Activated T-cell treated with anti-CD3 and anti-CD28 coated beads, Interleukin-2, amount 50 U/mL, for 4 hours (primary cell): Measurements from ENCODE around the gene PNMT. TPM values are rescaled to one million over a fixed set of nuclear protein-coding genes. Genes with fewer than 3 reads are reported as not detected.

Source experiments
- ATAC-seq, 2 donors: fragments of 200-7000 bp; cut with Tn5 transposase; one replicate each; pipeline ENCODE4 v1.10.0; 2021
- DNase-seq: peaks from one replicate; pipeline ENCODE4 v3.0.0-alpha.2; 2020
- H3K27me3 Mint-ChIP-seq: one replicate; pipeline ENCODE4 v1.8.0; 2021; ENCODE audit warnings: low read depth, mixed read lengths
- H3K36me3 Mint-ChIP-seq: one replicate; pipeline ENCODE4 v1.8.0; 2022; ENCODE audit warnings: mixed read lengths; ENCODE audit not compliant: insufficient read depth
- H3K4me1 Mint-ChIP-seq: one replicate; pipeline ENCODE4 v1.8.0; 2021; ENCODE audit warnings: low read depth, mixed read lengths
- H3K4me3 Mint-ChIP-seq: one replicate; pipeline ENCODE4 v1.8.0; 2021; ENCODE audit warnings: mild to moderate bottlenecking, moderate library complexity, mixed read lengths
- H3K9me3 Mint-ChIP-seq: one replicate; pipeline ENCODE4 v1.8.0; 2021; ENCODE audit warnings: mixed read lengths
- total RNA-seq, 3 donors: library from RNA; stranded (reverse); gene quantifications; one replicate each; pipeline ENCODE4 v1.2.1, GENCODE V29; 2021

Gene PNMT
- total RNA-seq, 3 donors from 2014 or later = not detected

DNA sequence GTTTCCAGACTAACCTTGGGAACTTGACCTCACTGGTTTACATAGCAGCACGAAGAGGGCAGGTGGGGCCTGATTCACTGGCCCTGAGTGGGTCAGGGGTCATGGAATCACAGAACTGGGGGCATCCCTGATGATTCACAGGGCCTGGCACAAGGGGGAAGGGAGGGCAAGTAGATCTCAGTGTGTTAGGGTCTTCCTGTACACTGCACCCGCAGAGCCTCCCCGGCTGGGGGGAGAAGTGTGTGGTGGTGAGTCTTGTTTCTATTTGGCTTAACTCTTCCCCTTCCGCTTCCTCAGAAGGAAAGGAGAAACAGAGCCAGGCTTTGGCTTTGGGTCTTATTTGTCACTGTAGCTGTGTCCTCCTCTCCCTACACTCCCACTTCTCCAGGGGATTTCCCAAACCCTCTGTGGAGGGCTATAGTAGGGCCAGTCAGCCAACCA lies 27.6 kb upstream of the PNMT start:
- Mint-ChIP-seq H3K9me3 (no peaks in the 10 kb centered on the region), H3K36me3 (peaks cover 2% of the 10 kb centered on the region), H3K27me3 (no peaks in the 10 kb centered on the region), H3K4me1 (peaks cover 74% of the 10 kb centered on the region), H3K4me3 (no peak overlapping the region)
- no peak for DNase-seq
- ATAC-seq = no peak

DNA sequence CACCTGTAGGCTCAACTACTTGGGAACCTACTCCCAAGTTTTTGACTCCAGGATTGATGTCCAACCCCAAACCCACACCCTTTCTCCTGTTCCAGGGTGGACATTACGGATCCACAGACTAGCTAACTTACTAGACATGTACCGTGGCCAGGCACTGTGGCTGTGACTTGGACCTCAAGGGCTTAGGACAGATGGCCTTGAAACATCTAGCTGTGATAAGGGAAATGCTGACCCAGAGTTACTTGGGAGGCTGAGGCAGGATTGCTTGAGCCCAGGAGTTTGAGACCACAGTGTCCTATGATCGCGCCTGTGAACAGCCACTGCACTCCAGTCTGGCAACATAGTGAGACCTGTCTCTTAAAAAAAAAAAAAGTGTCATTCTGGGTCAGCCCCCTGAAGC lies 27.2 kb upstream of the PNMT start:
- DNase-seq (no peak), ATAC-seq (no peak)
- Mint-ChIP-seq H3K4me1 (peaks cover 74% of the 10 kb centered on the region), H3K9me3 (no peaks in the 10 kb centered on the region), H3K27me3 (no peaks in the 10 kb centered on the region), H3K36me3 (peaks cover 2% of the 10 kb centered on the region), H3K4me3 (no peak overlapping the region)

DNA sequence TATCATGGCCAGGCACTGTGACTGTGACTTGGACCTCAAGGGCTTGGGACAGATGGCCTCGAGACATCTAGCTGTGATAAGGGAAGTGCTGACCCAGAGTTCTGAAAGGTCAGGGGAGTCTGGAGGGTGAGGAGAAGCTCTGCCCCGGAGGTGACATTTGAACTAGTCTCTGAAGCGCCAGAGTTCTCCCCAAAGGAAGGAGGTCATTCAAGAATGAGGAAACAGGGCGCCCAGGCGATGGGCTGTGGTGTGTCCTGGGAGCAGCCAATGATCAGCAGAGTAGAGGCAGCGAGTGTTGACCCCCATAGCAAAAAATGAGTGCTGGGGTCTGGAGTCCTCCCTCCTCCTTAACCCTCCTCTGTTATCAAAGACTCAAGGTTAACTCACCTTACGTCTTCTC lies 26.4 kb upstream of the PNMT start:
- no peak for DNase-seq
- ATAC-seq = no peak
- peaks cover 70% of the 10 kb centered on the region for H3K4me1 Mint-ChIP-seq
- peaks cover 2% of the 10 kb centered on the region for H3K36me3 Mint-ChIP-seq
- no peak overlapping the region for H3K4me3 Mint-ChIP-seq
- H3K9me3 Mint-ChIP-seq = no peaks in the 10 kb centered on the region
- H3K27me3 Mint-ChIP-seq = no peaks in the 10 kb centered on the region

DNA sequence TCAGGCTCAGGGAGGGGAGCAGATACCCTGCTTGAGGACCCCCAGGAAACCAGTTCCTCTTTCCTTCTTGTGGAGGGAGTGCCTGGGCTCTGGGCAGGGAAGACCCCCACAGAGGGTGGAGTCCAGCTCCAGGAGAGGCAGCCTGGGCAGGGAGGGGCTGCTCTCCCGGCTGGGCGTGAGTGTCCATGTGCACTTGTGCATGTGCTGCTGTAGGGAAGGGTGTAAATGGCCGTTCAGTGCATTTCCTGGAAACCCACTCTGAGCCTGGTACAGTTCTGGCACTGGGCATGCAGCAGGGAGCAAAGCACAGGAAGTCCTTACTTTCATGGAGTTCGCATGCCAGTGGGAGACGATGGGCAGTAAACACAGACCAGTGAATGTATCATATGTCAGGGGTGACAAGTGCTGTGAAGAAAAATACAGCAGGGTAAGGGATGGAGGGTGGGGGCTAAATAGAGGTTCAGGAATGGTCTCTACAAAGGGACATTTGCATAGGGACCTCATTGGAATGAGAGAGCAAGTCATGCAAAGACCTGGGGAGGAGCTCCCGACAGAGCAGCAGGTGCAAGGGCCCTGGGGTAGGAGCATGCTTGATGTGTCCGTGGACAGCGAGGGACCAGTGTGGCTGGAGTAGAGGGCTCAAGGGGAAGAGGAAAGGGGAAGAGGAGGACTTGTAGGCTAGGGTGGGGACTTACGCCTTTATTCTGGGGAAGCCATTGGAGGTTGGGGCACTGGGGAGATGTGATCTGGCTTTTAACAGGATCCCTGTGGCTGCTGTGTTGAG lies 25.8 kb upstream of the PNMT start:
- DNase-seq = no peak
- no peaks in the 10 kb centered on the region for H3K9me3 Mint-ChIP-seq
- no peak overlapping the region for H3K4me3 Mint-ChIP-seq
- no peak for ATAC-seq
- H3K36me3 Mint-ChIP-seq = peaks cover 2% of the 10 kb centered on the region
- no peaks in the 10 kb centered on the region for H3K27me3 Mint-ChIP-seq
- H3K4me1 Mint-ChIP-seq = peaks cover 70% of the 10 kb centered on the region

DNA sequence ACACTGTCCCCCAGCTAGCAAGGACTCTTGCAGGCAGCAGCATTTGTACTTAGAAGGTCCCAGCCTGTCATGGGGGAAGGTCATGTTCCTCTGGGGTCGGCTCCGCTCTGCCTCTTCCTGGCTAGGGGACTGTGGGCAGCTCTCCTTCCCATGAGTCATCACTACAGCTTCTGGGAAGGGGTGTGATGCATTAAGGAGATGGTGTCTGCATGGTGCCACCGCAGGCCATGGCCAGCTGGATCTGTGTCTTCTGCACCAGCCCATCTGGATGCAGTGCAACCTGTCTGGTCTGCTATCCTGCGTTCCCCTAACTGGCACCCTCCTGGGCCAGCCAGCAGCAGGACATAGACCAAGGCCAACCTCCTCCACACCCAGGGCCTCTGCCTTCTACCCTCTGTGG lies 25.0 kb upstream of the PNMT start:
- H3K4me3 Mint-ChIP-seq = no peak overlapping the region
- H3K9me3 Mint-ChIP-seq = no peaks in the 10 kb centered on the region
- H3K4me1 Mint-ChIP-seq = peaks cover 64% of the 10 kb centered on the region
- no peaks in the 10 kb centered on the region for H3K36me3 Mint-ChIP-seq
- ATAC-seq = no peak
- no peak for DNase-seq
- no peaks in the 10 kb centered on the region for H3K27me3 Mint-ChIP-seq

DNA sequence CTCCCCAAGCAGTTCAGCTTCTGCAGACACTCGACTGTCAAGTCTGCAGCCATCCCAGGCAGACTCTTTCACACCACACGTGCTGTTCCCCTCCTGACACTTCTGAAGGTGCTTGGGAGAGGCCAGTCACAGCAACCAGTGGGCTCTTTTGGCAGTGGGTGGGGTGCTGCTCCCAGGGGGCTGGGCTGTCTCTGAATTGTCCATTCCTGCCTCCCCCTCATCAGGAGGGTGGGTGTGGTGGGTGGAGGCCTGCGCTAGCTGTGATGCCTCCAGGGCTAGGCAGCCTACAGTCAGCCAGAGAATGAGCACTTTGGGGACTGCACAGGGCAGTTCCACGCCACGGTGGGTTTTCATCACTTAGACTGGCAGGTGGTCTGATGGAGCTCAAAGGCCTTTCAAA lies 21.0 kb upstream of the PNMT start:
- DNase-seq (no peak), ATAC-seq (no peak)
- H3K4me3 Mint-ChIP-seq = no peak overlapping the region
- peaks cover 55% of the 10 kb centered on the region for H3K4me1 Mint-ChIP-seq
- peaks cover 9% of the 10 kb centered on the region for H3K36me3 Mint-ChIP-seq
- no peaks in the 10 kb centered on the region for H3K27me3 Mint-ChIP-seq
- H3K9me3 Mint-ChIP-seq = no peaks in the 10 kb centered on the region

DNA sequence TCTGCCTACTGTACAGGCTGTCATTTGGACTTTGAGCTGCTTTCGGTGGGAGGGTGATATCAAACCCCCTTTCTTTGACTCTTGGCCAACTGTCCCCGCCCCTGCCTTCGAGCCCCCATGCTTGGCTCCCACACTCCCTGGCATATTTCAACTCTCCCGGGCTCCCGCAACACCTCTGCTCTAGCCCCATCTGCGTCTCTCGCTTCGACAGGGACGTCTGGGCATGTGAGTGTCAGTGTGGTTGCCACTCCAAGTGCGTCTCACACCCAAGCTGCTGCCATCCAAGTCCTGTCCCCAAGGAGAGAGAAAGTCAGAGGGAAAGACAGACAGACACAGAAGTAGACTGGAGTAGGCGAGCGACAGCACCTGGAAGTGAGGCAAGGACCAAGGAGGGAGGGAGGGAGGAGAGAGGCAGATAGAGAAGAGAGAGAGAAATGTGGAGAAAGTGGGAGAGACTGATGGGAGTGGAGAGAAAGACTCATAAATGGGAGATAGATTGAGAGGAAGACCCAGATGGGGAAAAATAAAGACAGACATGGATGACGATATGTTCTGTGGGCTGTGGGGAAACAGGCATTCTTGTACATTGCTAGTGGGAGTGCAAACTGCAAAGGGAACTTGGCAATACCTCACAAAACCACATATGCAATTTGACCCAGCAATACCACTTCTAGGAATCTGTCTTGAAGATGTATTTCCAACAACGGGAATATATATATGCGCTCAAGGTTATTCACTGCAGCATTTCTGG lies 19.5 kb upstream of the PNMT start:
- H3K27me3 Mint-ChIP-seq = no peaks in the 10 kb centered on the region
- no peak overlapping the region for H3K4me3 Mint-ChIP-seq
- H3K9me3 Mint-ChIP-seq = no peaks in the 10 kb centered on the region
- H3K36me3 Mint-ChIP-seq = peaks cover 9% of the 10 kb centered on the region
- ATAC-seq (no peak), DNase-seq (no peak)
- H3K4me1 Mint-ChIP-seq = peaks cover 45% of the 10 kb centered on the region

DNA sequence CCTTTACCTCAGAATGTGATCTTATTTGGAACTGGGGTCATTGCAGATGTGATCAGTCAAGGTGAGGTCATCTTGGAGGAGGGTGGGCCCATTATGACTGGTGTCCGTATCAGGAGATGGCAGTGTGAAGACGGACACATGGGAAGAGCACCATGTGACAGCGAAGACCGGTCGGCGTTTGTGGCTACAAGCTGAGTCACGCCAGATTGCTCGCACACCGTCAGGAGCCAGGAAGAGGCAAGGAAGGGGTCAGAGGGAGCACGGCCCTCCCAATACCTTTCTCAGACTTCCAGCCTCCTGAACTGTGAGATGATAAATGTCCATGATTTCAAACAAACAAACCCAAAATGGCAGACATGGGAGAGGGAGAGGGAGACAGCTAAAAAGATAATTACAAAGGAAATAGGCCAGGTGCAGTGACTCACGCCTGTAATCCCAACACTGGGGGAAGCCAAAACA lies 18.1 kb upstream of the PNMT start:
- no peak for DNase-seq
- Mint-ChIP-seq H3K27me3 (no peaks in the 10 kb centered on the region), H3K36me3 (peaks cover 9% of the 10 kb centered on the region), H3K9me3 (no peaks in the 10 kb centered on the region), H3K4me3 (no peak overlapping the region), H3K4me1 (peaks cover 48% of the 10 kb centered on the region)
- ATAC-seq = no peak

DNA sequence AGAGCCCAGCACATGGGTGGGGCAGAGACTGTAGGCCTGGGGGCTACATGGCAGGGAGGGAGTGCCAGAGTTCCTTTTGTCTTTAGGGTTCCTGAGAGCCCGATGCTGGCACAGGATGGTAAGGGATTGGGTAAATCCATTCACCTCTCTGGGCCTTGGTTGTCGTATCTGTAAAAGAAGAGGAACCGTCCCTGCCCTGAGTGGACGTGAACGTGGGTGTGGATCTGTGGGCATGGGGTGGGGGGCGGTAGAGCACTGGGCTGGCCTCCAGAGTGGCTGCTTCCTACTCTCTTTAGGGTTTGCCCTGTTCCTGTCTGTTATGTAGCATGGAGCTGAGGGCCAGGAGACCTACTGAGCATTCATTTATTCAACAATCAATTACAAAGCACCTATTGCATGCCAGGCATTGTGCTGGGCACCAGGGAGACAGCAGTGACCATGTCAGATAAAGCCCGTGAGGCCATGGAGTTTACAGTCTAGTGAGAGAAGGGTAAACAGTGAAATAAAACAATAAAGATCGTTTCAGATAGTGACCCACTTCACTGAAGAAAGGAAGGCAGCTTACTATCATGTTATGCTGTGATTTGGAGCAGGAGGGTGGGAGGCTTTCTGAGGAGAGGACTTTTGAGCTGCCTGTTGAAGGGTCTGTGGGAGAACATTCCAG lies 16.2 kb upstream of the PNMT start:
- Mint-ChIP-seq H3K4me1 (peaks cover 47% of the 10 kb centered on the region), H3K36me3 (peaks cover 11% of the 10 kb centered on the region), H3K27me3 (no peaks in the 10 kb centered on the region), H3K9me3 (no peaks in the 10 kb centered on the region), H3K4me3 (no peak overlapping the region)
- no peak for ATAC-seq
- DNase-seq = no peak

DNA sequence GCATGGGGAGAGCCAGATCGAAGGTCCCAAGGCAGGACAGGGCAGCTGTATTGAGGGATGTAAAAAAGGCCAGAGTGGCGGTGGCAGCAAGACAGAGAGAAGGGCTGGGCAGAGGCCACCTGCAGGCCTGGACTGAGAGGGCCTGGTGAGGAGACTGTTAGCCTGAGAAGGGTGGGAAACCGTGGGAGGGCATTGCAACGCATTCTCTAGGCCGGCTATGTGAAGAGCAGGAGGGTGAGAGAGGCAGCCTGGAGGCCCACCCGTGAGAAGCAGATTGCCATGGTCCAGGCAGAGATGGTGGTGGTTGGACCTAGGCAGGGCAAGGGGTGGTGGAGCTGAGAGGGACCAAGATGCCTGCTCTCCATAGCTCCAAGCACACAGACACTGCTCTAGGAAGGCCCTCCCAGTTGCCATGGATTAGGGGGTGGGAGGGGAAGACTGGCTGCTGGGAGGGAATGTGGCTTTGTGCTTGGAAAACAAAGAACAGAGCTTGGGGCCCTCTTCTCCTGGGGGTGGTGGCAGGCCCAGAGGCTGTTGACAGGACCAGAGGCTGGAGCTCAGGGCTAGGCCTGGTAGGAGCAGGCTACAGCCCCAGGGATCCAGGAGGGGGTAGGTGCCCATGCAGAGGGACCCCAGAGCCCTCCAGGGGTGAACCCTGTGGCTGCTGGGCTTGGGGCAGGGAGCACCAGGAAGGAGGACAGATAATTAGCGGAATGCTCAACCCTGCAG lies 15.5 kb upstream of the PNMT start:
- ATAC-seq (no peak), DNase-seq (no peak)
- no peaks in the 10 kb centered on the region for H3K27me3 Mint-ChIP-seq
- H3K36me3 Mint-ChIP-seq = peaks cover 11% of the 10 kb centered on the region
- peaks cover 46% of the 10 kb centered on the region for H3K4me1 Mint-ChIP-seq
- H3K4me3 Mint-ChIP-seq = no peak overlapping the region
- H3K9me3 Mint-ChIP-seq = no peaks in the 10 kb centered on the region

DNA sequence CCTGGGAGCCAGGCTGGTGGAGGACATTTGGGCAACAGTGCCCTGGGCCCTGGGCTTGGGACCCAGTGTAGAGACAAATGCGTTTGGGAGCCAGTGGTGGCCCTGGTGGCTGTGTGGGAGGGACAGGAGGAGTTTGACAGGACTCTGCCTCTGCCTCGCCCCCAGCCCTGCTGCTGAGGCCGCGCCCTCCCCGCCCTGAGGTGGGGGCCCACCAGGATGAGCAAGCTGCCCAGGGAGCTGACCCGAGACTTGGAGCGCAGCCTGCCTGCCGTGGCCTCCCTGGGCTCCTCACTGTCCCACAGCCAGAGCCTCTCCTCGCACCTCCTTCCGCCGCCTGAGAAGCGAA lies 15.0 kb upstream of the PNMT start:
- Mint-ChIP-seq H3K9me3 (no peaks in the 10 kb centered on the region), H3K4me1 (peaks cover 50% of the 10 kb centered on the region), H3K27me3 (no peaks in the 10 kb centered on the region), H3K36me3 (peaks cover 11% of the 10 kb centered on the region), H3K4me3 (no peak overlapping the region)
- ATAC-seq (peak in 1 of 2 donors; percentile 14), DNase-seq (no peak)

DNA sequence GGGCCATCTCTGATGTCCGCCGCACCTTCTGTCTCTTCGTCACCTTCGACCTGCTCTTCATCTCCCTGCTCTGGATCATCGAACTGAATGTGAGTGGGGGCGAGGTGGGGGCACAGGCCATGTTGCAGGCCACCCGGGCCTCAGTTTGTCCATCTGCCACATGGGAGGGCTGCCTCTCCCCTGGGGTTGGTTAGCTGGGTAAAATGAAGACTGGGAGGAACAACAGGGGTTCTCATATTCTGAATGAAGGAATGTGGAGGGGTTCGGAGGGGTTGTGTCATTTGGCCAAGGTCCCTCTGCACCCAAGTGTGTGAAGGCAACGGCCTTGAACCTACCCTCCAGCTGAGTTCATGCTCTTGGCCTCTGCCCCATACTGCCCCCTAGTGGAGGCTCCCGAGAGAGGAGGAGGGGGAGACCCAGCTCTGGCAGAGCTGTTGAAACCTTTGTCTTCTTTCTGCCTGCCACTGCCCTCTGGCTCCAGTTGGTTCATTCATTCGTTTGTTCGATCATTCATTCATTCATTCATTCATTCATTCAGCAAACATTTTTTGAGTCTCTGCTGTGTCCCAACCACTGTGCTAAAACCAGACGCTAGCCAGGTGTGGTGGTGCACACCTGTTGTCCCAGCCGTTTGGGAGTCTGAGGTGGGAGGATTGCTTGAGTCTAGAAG lies 14.5 kb upstream of the PNMT start:
- H3K4me1 Mint-ChIP-seq = peaks cover 46% of the 10 kb centered on the region
- peak; percentile 81 for DNase-seq
- H3K9me3 Mint-ChIP-seq = no peaks in the 10 kb centered on the region
- peak; percentile 71 to 81 for ATAC-seq
- peaks cover 9% of the 10 kb centered on the region for H3K36me3 Mint-ChIP-seq
- no peaks in the 10 kb centered on the region for H3K27me3 Mint-ChIP-seq
- no peak overlapping the region for H3K4me3 Mint-ChIP-seq

DNA sequence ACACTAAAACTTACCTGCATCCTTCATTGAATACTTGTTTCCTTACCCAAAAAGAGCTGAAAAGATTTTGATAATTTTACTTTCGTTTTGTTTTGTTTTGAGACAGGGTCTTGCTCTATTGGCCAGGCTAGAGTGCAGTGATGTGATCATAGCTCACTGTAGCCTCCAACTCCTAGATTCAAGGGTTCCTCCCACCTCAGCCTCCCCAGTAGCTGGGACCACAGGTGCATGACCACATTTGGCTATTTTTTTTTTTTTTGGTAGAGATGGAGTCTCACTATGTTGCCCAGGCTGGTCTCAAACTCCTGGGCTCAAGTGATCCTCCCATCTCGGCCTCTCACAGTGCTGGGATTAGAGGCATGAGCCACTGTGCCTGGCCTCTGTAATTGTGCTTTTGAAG lies 13.1 kb upstream of the PNMT start:
- H3K36me3 Mint-ChIP-seq = peaks cover 5% of the 10 kb centered on the region
- no peak for ATAC-seq

DNA sequence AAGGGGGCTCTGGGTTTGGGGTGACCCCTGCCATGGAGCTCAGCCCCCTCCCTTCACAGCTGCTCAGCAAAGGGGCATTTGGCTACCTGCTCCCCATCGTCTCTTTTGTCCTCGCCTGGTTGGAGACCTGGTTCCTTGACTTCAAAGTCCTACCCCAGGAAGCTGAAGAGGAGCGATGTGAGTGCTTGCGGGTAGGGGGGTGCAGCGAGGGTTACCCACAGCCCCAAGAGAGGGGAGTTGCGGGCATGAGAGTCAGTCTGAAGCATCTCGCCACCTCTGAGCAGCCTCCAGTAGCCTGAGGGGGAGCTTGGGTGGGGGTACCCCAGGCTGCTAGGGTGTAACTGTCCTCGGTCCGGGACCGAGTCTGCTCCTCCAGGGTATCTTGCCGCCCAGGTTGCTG lies 9.9 kb upstream of the PNMT start:
- no peak overlapping the region for H3K4me3 Mint-ChIP-seq
- H3K36me3 Mint-ChIP-seq = peaks cover 12% of the 10 kb centered on the region
- DNase-seq = no peak
- H3K27me3 Mint-ChIP-seq = no peaks in the 10 kb centered on the region
- H3K4me1 Mint-ChIP-seq = peaks cover 30% of the 10 kb centered on the region
- no peak for ATAC-seq
- no peaks in the 10 kb centered on the region for H3K9me3 Mint-ChIP-seq

More for the DNA sequence above, 13.1 kb upstream of the PNMT start:
- Mint-ChIP-seq H3K4me1 (peaks cover 45% of the 10 kb centered on the region), H3K4me3 (no peak overlapping the region), H3K9me3 (no peaks in the 10 kb centered on the region), H3K27me3 (no peaks in the 10 kb centered on the region)
- no peak for DNase-seq
